ENCODE data around the gene ATM. TPM values are rescaled to one million over a fixed set of nuclear protein-coding genes. Genes with fewer than 3 reads are reported as not detected.

Gene ATM, protein sequence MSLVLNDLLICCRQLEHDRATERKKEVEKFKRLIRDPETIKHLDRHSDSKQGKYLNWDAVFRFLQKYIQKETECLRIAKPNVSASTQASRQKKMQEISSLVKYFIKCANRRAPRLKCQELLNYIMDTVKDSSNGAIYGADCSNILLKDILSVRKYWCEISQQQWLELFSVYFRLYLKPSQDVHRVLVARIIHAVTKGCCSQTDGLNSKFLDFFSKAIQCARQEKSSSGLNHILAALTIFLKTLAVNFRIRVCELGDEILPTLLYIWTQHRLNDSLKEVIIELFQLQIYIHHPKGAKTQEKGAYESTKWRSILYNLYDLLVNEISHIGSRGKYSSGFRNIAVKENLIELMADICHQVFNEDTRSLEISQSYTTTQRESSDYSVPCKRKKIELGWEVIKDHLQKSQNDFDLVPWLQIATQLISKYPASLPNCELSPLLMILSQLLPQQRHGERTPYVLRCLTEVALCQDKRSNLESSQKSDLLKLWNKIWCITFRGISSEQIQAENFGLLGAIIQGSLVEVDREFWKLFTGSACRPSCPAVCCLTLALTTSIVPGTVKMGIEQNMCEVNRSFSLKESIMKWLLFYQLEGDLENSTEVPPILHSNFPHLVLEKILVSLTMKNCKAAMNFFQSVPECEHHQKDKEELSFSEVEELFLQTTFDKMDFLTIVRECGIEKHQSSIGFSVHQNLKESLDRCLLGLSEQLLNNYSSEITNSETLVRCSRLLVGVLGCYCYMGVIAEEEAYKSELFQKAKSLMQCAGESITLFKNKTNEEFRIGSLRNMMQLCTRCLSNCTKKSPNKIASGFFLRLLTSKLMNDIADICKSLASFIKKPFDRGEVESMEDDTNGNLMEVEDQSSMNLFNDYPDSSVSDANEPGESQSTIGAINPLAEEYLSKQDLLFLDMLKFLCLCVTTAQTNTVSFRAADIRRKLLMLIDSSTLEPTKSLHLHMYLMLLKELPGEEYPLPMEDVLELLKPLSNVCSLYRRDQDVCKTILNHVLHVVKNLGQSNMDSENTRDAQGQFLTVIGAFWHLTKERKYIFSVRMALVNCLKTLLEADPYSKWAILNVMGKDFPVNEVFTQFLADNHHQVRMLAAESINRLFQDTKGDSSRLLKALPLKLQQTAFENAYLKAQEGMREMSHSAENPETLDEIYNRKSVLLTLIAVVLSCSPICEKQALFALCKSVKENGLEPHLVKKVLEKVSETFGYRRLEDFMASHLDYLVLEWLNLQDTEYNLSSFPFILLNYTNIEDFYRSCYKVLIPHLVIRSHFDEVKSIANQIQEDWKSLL (N-terminal part only)
- 89.7 and 152 TPM in 2 replicates for total RNA-seq

DNA sequence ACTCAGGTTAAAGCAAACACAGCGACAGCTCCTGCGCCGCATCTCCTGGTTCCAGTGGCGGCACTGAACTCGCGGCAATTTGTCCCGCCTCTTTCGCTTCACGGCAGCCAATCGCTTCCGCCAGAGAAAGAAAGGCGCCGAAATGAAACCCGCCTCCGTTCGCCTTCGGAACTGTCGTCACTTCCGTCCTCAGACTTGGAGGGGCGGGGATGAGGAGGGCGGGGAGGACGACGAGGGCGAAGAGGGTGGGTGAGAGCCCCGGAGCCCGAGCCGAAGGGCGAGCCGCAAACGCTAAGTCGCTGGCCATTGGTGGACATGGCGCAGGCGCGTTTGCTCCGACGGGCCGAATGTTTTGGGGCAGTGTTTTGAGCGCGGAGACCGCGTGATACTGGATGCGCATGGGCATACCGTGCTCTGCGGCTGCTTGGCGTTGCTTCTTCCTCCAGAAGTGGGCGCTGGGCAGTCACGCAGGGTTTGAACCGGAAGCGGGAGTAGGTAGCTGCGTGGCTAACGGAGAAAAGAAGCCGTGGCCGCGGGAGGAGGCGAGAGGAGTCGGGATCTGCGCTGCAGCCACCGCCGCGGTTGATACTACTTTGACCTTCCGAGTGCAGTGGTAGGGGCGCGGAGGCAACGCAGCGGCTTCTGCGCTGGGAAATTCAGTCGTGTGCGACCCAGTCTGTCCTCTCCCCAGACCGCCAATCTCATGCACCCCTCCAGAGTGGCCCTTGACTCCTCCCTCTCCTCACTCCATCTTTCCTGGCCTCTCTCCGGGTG, at the start of gene ATM, which contains the start of gene NPAT:
Gene ATM, plus strand, starts transcription at position 494 of the 774 bp plus-strand sequence. CDS start 4,558 bp downstream, outside the sequence.
Gene NPAT, minus strand, starts transcription at position 65 of the 774 bp plus-strand sequence. CDS start 102 bp downstream, outside the sequence.

Small RNAs within 50 kb of the gene (small RNA-seq; reads per million reads assigned to genes)
- not detected for gene RF00019 (ENCODE audit: low replicate concordance)

Other genes with a start within 250 kb of the ATM start
- 37.4 and 44.4 TPM in 2 replicates for gene CUL5, start 214.2 kb upstream of the ATM start, total RNA-seq
- gene ACAT1, start 101.5 kb upstream of the ATM start, total RNA-seq = 39.2 and 44.0 TPM in 2 replicates
- 9.2 and 28.1 TPM in 2 replicates for gene NPAT, start 429 bp upstream of the ATM start, total RNA-seq
- gene C11orf65, start 244.5 kb downstream of the ATM start, total RNA-seq = 0.44 and 0.72 TPM in 2 replicates